Keratinocyte (primary cell): ENCODE results near the gene LHX5.

Experiments
- EZH2 ChIP-seq: IDR thresholded peaks from one replicate; pipeline ENCODE4 v1.6.1; 2012; ENCODE audit warnings: inconsistent platforms, mild to moderate bottlenecking, low read length, moderate library complexity
- TF ChIP-seq, protein P1 (sequence below), 3 experiments: IDR thresholded peaks in 1 of 3; conservative IDR thresholded peaks in 1 of 3; optimal IDR thresholded peaks in 1 of 3; 2 replicates in 2 of 3; 3 replicates in 1 of 3; pipeline versions ENCODE3 to v1.5.1; 2011; ENCODE audit warnings: low read length in 3 of 3, mild to moderate bottlenecking in 3 of 3, moderate library complexity in 2 of 3, control low read depth in 1 of 3, inconsistent platforms in 1 of 3; ENCODE audit not compliant: insufficient read depth in 2 of 3; ENCODE audit errors: extremely low read depth in 1 of 3

DNA sequence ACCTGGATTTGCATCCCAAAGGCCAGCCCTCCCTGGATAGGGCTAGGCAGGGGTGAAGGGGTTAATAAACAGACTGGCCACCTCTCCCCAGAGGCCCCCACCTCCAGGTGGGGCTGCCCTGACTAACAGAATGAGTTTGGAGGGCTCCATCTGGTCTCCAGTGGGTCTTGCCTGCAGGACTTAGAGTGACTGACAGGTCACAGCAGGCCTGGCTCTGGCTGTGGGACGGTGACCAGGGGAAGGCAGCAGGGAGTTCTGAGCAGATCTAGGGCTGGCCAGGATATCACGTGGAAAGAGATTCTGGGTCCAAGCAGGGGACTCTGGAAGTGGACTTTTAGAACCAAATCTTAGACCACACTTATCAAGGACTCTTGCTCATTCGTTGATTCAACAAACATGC is 40.9 kb upstream of the LHX5 start:
- TF ChIP-seq, protein P1, sequence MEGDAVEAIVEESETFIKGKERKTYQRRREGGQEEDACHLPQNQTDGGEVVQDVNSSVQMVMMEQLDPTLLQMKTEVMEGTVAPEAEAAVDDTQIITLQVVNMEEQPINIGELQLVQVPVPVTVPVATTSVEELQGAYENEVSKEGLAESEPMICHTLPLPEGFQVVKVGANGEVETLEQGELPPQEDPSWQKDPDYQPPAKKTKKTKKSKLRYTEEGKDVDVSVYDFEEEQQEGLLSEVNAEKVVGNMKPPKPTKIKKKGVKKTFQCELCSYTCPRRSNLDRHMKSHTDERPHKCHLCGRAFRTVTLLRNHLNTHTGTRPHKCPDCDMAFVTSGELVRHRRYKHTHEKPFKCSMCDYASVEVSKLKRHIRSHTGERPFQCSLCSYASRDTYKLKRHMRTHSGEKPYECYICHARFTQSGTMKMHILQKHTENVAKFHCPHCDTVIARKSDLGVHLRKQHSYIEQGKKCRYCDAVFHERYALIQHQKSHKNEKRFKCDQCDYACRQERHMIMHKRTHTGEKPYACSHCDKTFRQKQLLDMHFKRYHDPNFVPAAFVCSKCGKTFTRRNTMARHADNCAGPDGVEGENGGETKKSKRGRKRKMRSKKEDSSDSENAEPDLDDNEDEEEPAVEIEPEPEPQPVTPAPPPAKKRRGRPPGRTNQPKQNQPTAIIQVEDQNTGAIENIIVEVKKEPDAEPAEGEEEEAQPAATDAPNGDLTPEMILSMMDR (optimal IDR thresholded peaks at IDR 0.05 in 1 of 3, IDR thresholded peaks at IDR 0.05 in 1 of 3, conservative IDR thresholded peaks at IDR 0.05 in 1 of 3; ENCODE audit: extremely low read depth in 1 of 3, insufficient read depth in 2 of 3, low read length in 3 of 3), result no peak
- TF ChIP-seq EZH2, result no peak
